Skeletal muscle tissue (tissue), 4 donors: Measurements from ENCODE around the gene KHK. TPM values are rescaled to one million over a fixed set of nuclear protein-coding genes. Genes with fewer than 3 reads are reported as not detected.
"Not testable (repeated sequence)": the region's sequence is repeated elsewhere in the genome, so short reads cannot be mapped to it uniquely, and the experiment has no call there.

Source experiments
- H3K27ac ChIP-seq: one replicate; pipeline ENCODE4 v1.7.0; 2013; ENCODE audit warnings: mild to moderate bottlenecking, low read depth, low read length, inconsistent platforms
- H3K27me3 ChIP-seq, 3 donors: one replicate each; pipeline ENCODE4 v1.7.0; 2013; ENCODE audit warnings: low read length in 3 of 3; ENCODE audit not compliant: control insufficient read depth in 3 of 3, insufficient read depth in 3 of 3
- H3K36me3 ChIP-seq, 3 donors: one replicate each; pipeline ENCODE4 v1.7.0; 2013; ENCODE audit warnings: low read length in 3 of 3; ENCODE audit not compliant: control insufficient read depth in 3 of 3, insufficient read depth in 3 of 3
- H3K4me1 ChIP-seq, 3 donors: one replicate each; pipeline ENCODE4 v1.7.0; 2013; ENCODE audit warnings: low read length in 3 of 3, mild to moderate bottlenecking in 3 of 3; ENCODE audit not compliant: control insufficient read depth in 3 of 3, insufficient read depth in 3 of 3
- H3K4me3 ChIP-seq, 3 donors: one replicate each; pipeline ENCODE4 v1.7.0; 2013; ENCODE audit warnings: low read length in 3 of 3
- H3K9ac ChIP-seq, 3 donors: one replicate each; pipeline ENCODE4 v1.7.0; 2013; ENCODE audit warnings: low read length in 3 of 3, mild to moderate bottlenecking in 3 of 3, moderate library complexity in 2 of 3, low read depth in 1 of 3
- H3K9me3 ChIP-seq, 3 donors: one replicate each; pipeline ENCODE4 v1.7.0; 2013; ENCODE audit warnings: low read length in 3 of 3; ENCODE audit not compliant: control insufficient read depth in 3 of 3
- total RNA-seq: library from RNA; depleted of rRNA; stranded (reverse); fragments of >200 nt; gene quantifications from one replicate; pipeline ENCODE4 v1.2.3, GENCODE V29; 2014
- donor health status: Osteomylitis.

The KHK gene
- total RNA-seq, 1 donor from 2014 or later = 2.1 TPM

DNA sequence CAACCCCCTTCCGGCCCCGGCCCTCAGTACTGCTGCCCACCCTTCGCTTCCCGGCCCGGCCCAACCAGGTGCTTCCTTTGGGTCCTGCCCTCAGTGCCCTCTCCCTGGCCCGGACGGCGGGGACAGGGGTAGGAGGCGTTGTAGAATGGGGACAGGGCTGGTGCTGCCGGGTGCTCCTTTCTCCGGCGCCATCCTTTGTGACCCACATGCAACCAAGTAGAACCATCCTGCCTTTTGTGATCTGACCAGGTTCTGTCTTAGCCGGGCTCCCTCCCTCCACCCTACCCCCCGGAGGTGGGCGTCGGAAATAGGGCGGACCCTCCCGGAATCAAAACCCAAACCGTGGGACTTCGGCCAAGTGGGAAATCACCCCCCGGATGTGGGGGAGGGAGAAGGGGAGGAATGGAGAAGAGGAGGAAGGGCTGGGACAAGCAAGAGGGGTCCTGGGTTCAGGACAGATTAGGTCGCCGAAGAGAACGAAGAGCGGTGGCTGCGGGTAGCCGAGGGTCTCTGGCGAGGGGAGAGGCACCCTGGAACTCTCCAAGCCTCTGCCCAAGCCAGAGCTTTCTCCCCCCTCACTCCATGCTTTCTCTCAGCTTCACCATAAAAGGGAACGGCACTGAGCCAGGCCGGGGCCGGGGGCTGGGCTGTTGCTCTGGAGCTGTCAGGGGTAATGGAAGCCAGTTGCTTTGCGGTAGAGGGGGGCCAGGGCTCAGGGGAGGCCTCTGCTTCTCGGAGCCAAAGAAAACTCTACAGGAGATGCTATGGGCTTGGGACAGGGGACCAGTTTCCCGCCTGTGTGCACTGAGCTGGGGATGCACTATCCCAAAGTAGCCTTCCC, 14.4 kb upstream of the KHK start:
- peak overlapping the region; percentile 77 for H3K27ac ChIP-seq
- peaks cover 19 to 27% (median 22%) of the 10 kb centered on the region in 3 donors for H3K36me3 ChIP-seq
- peak overlapping the region; percentile 77 to 89 (median 86) for H3K4me3 ChIP-seq
- H3K9ac ChIP-seq = peak overlapping the region; percentile 79 to 96 (median 80)
- H3K4me1 ChIP-seq = peaks cover 37 to 67% (median 40%) of the 10 kb centered on the region in 3 donors
- no peaks in the 10 kb centered on the region for H3K9me3 ChIP-seq
- H3K27me3 ChIP-seq = peaks cover 0 to 3% (median 0%) of the 10 kb centered on the region in 3 donors

DNA sequence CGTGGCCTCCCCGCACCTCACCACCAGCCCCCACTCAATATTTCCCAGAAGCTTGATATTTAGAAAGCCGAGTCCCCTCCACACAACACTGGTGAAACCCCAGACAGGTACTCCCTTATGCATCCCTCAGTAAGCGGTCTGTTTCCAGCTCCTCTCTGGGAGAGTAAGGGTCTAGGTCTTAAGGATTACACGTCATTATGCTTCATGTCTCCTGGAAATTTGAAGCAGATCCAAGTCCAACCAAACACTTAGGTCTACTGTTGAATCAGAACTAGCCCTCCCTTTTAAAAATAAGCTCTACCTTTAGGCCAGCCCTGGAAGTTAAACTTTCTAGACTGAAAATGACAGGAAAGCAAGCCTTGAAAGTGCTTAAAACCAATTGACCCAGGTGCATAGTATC, 13.7 kb upstream of the KHK start:
- Histone ChIP-seq H3K9me3 (no peaks in the 10 kb centered on the region), H3K9ac (peak overlapping the region in 1 of 3 donors; percentile 28), H3K4me1 (peaks cover 38 to 68% (median 40%) of the 10 kb centered on the region in 3 donors), H3K27me3 (peaks cover 0 to 5% (median 0%) of the 10 kb centered on the region in 3 donors), H3K36me3 (peaks cover 17 to 20% (median 19%) of the 10 kb centered on the region in 3 donors), H3K27ac (peak overlapping the region; percentile 77), H3K4me3 (no peak overlapping the region)

DNA sequence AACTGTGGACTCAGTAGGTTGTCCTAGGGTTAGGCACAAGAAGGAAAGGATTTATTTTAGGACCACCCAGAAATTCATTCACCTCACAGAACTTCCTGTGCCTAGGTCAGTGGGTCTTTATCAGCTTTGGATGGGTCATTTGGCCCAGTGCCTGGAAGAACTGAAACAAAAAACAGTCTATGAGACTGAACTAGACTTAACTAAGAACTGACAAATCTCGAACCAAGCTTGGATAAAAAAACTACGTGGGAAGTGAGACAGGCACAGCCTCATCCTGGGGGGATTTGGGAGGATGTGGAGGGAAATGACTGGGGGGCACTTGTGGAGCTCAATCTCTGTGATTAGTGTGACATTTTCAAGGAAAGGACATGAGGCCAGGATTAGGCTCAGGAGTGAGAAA, 12.8 kb upstream of the KHK start:
- Histone ChIP-seq H3K4me3 (no peak overlapping the region), H3K9me3 (no peaks in the 10 kb centered on the region), H3K27me3 (peaks cover 0 to 5% (median 0%) of the 10 kb centered on the region in 3 donors), H3K36me3 (peaks cover 8 to 16% (median 11%) of the 10 kb centered on the region in 3 donors), H3K4me1 (peaks cover 38 to 62% (median 38%) of the 10 kb centered on the region in 3 donors), H3K9ac (peak overlapping the region in 1 of 3 donors; percentile 23), H3K27ac (peak overlapping the region; percentile 77)

DNA sequence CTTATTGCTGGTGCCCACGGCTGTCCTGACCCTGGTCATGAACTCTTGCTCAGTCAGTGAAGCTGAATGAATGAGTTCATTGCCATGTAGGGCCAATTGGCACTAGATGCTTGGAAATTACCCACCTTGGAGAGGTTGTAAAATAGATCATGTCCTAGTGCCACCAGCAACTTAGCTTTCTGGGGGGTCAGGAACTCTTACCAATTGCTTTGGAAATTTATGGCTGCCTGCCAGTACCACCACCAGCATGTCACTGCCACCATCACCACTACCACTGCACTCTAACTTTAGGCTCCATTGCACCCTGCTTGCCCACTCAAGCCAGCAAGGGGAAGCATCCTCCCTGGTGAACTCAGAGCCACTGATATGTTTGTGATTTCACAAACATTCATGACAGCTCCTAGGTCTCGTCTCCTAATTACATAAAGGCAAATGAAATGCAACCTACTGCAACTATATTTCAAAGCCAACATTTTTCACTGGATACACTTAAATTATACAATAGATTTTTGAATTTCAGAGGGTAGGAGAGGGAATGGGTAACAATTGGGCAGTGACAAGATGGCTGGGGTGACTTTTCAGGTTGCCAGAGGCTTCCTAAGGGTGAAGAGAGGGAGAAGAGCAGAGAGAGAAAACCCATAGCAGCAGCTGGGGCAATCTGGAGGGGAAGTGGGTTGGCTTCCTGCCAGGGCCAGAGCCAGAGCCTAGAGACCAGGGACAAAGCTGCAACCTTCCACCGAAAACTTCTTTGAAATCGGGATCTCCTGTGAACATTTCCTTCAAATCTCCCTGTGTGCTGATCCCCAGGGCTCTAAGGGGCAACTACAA, 11.6 kb upstream of the KHK start:
- peak overlapping the region; percentile 77 for H3K27ac ChIP-seq
- H3K9me3 ChIP-seq = no peaks in the 10 kb centered on the region

DNA sequence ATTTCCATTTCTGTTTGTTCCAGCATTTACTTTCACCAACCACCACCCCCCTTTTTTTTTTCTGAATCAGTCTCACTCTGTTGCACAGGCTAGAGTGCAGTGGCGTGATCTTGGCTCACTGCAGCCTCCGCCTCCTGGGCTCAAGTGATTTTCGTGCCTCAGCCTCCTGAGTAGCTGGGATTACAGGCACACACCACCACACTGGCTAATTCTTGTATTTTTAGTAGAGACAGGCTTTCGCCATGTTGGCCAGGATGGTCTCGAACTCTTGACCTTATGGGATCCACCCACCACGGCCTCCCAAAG, 11.1 kb upstream of the KHK start:
- peaks cover 28 to 52% (median 28%) of the 10 kb centered on the region in 3 donors for H3K4me1 ChIP-seq
- not testable (repeated sequence) for H3K9me3 ChIP-seq, H3K4me3 ChIP-seq, H3K27me3 ChIP-seq, H3K9ac ChIP-seq, H3K36me3 ChIP-seq
- peak overlapping the region; percentile 40 for H3K27ac ChIP-seq

More for the DNA sequence above, 11.6 kb upstream of the KHK start:
- H3K4me3 ChIP-seq = no peak overlapping the region
- H3K4me1 ChIP-seq = peaks cover 28 to 52% (median 28%) of the 10 kb centered on the region in 3 donors
- peaks cover 0 to 7% (median 0%) of the 10 kb centered on the region in 3 donors for H3K36me3 ChIP-seq
- peak overlapping the region in 1 of 3 donors; percentile 25 for H3K9ac ChIP-seq
- H3K27me3 ChIP-seq = peaks cover 0 to 5% (median 0%) of the 10 kb centered on the region in 3 donors

DNA sequence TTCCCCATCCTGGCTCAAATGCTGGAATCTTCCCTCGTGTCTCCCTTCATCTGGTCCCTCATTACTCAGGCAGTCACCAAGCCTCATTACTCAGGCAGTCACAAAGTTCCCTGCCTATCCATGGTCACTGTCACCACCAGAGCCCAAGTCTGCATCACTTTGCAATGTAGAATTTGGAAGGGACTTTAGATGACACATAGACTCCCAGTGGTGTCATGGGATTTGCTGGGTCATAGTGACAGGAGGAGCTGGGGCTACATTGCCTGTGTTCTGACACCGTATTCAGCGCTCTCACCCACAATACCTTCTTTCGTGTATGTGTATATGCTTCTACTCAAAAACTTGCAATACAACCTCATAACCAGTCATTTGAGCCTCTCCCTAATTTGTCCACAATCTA, 10.2 kb upstream of the KHK start:
- peaks cover 30 to 53% (median 31%) of the 10 kb centered on the region in 3 donors for H3K4me1 ChIP-seq
- peak overlapping the region in 1 of 3 donors; percentile 14 for H3K9ac ChIP-seq
- peak overlapping the region; percentile 40 for H3K27ac ChIP-seq

DNA sequence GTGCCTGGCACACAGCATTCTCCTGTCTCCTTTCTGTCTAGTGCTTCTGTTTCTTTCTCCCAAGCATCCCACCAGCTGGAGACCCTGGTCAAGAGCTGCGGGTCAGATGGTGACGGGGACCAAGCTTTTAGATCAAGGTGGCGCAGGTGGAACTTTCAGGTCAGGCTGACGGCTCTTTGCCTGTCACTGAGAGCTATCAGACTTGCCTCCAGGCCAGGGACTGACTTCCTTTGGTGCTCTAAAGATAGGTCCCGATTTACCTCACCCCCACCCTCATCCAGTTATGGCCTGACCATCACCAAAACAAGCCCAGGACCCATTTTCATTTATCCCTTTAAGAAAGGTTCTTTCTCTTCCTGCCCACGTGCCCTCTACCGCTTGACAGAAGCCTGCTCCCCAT, 9.3 kb upstream of the KHK start:
- peaks cover 36 to 56% (median 37%) of the 10 kb centered on the region in 3 donors for H3K4me1 ChIP-seq
- H3K9ac ChIP-seq = no peak overlapping the region
- peaks cover 0 to 5% (median 0%) of the 10 kb centered on the region in 3 donors for H3K27me3 ChIP-seq
- H3K27ac ChIP-seq = no peak overlapping the region
- H3K9me3 ChIP-seq = no peaks in the 10 kb centered on the region
- H3K36me3 ChIP-seq = no peaks in the 10 kb centered on the region
- no peak overlapping the region for H3K4me3 ChIP-seq

More for the DNA sequence above, 10.2 kb upstream of the KHK start:
- Histone ChIP-seq H3K9me3 (no peaks in the 10 kb centered on the region), H3K27me3 (peaks cover 0 to 5% (median 0%) of the 10 kb centered on the region in 3 donors), H3K36me3 (peaks cover 0 to under 1% (median 0%) of the 10 kb centered on the region in 3 donors), H3K4me3 (no peak overlapping the region)

DNA sequence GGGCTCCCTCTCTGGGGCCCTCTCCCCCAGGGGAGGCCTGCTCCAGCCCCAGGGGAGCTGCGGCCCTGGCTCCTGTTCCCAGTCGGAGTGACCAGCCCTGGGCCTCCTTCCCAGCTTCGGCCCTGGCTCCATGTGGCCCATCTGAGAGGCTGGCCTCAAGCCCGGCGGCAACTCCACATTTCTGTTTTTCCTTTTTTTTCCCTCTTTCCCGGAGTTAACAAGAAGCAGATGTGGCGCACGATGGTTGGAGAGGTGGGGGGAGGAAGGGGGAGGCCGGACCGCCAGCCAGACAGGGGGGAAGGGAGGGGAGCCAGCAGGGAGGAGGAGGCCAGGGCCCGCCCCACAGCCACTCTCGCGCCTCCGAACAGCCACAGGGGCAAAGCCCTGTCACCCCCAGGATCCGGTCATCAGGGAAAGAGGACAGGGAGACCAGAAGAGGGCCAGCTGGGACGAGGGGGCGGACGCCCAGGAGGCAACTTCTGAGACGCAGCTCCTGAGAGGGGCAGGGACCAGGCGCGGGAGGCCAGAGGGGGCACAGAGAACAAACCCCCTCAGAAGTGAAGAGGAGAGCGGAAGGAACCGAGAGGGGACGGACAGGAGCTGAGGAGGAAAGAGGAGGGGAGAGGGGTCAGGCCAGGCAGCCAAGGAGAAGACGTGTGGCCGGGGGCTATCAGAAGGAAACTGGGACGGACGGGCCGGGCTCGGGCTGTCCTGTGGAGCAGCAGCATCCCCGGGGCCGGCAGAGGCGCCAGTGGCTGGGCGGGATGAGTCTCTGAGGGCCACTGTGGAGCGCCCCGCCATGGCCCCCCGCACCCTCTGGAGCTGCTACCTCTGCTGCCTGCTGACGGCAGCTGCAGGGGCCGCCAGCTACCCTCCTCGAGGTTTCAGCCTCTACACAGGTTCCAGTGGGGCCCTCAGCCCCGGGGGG, 8.0 kb upstream of the KHK start, which contains the start of gene EMILIN1:
EMILIN1 (plus strand) TSS at position 349 of the 928 bp plus-strand sequence; CDS start at position 800, 451 bp downstream.
- peak within 1 kb of the TSS; percentile 51 to 75 (median 54) for H3K4me3 ChIP-seq
- H3K36me3 ChIP-seq = no peaks in the 10 kb centered on the region
- peaks cover 38 to 62% (median 41%) of the 10 kb centered on the region in 3 donors for H3K4me1 ChIP-seq
- peak within 1 kb of the TSS; percentile 72 for H3K27ac ChIP-seq
- H3K9ac ChIP-seq = peak within 1 kb of the TSS; percentile 57 to 80 (median 69)
- H3K9me3 ChIP-seq = no peaks in the 10 kb centered on the region
- H3K27me3 ChIP-seq = peaks cover 0 to 5% (median 0%) of the 10 kb centered on the region in 3 donors
